HG03175 (cell line): ENCODE measurements around the gene DERL2.

Experiments
- ATAC-seq: cut with Tn5 transposase; IDR thresholded peaks from one replicate; pipeline ENCODE4 v1.9.1; 2021; ENCODE audit warnings: mild to moderate bottlenecking, moderate library complexity; ENCODE audit not compliant: unreplicated experiment

Gene DERL2

DNA sequence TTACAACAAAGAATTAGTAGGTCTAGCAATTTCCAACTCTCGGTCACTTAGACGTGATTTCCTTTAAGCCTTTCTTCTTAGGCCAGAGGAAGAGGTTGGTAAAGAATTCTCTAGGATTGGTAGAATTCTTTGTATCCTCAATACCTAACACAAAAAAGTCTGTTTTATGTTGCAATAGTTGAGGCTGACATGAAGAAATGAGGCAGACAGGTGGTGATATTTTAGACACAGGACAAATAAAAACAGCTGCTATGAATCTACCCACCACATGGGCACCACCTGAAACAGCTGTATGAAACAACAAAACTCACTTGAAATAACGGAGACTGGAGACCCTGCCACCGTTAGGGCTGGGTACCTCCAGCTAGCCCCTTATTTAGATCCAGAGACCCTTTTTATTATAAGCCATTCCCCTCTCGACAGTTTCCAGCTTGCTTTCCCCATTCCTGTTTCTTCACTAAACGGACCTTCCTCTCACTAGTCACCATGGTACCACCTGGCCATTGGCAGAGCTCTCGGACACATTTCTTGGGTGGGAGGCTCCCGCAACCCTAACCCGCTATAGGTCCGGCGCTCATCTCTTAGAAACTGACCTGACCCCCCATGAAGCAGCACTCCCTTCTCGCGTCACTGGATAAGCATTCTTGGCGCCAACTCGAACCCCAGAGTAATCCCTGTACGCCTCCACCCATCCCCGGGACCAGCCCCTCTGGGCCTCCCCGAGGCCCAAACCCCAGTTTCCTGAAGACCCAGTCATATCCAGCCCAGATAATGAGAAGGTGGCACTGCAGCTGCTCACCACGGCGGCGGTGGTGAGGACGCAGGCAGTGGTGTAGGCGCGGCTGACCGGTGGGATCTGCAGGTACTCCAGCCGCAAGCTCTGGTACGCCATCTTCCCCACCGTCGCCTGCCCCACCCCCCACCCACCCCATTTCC lies at the start of gene DERL2:
DERL2 (minus strand) TSS at position 909 of the 936 bp plus-strand sequence; CDS start at position 892, 17 bp downstream.
- ATAC-seq = peak; percentile 21

- ATAC-seq = no peak
Observed at GRCh38 chr17:5535436-5535835, 49.5 kb upstream of the DERL2 start.

DNA sequence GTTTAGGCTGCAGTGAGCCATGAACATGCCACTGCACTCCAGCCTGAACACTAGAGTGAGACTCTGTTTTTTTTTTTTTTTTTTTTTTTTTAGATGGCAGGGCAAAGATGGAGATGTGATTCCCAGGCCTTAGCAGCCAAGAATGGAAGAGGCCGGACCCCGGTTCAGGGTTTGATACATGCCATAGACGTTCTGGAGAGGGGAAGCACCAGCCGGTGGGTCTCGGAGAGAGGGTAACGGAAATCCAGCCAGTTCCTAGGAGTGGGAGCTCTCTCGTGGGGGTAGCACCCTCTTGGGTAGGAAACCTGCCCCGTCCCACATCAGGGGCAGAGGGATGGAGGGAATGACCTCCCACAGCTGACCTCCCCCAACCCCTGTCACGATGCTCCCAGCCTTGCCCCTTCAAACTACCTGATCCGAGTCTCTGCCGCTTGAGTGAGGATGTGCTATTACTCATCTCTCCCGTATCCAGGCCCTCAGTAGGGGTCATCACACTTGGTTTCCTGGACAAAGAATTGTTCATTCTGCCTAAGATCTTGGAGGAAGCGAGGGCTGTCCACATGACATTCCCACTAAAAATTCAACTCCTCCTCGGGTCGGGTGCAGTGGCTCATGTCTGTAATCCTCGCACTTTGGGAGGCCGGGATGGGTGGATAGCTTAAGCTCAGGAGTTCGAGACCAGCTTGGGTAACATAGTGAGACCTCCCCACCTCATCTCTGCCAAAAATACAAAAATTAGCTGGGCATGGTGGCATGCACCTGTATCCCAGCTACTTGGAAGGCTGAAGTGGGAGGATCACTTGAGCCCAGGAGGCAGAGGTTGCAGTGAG lies 47.7 kb upstream of the DERL2 start:
- ATAC-seq = no peak

- no peak for ATAC-seq
Observed at GRCh38 chr17:5532581-5532980, 46.6 kb upstream of the DERL2 start.

GRCh38 chr17:5531085-5531418 lies 45.1 kb upstream of the DERL2 start:
- ATAC-seq = no peak

DNA sequence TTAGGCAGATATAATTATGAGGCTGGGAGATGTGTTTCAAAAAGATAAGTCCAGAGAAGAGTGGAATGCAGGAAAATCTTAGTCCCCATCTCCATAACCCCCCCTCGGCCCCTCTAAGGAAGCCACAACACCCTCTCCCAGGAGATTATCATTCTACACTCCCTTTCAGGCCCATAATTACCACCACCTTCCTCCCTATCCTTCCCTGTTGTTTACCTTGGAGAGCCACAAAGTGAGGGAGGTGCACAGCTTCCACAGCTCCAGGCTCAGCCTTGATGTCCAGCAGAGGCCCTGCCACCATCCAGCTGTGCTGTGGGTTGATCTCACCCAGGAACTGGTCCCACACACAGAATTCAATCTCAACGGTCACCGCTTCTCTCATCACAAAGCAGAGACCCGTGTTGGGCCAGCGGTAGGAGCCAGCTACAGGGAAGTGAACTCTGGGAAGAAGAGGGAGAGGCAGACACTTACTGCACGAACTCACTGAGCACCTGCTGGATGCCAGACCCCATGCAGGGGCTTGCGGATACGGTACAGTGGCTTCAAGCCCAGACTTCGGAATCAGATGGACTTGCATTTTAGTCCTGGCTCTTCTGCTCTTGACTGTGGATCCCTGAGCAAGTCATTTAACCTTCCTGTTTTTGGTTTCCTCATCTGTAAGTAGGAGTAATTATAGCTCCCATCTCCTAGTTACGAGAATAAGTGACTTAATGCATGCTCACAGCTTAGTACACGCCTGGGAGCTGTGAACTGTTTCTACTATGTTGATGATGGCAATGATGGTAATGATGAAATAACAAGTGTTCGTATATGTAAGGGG lies 44.5 kb upstream of the DERL2 start:
- ATAC-seq = no peak

DNA sequence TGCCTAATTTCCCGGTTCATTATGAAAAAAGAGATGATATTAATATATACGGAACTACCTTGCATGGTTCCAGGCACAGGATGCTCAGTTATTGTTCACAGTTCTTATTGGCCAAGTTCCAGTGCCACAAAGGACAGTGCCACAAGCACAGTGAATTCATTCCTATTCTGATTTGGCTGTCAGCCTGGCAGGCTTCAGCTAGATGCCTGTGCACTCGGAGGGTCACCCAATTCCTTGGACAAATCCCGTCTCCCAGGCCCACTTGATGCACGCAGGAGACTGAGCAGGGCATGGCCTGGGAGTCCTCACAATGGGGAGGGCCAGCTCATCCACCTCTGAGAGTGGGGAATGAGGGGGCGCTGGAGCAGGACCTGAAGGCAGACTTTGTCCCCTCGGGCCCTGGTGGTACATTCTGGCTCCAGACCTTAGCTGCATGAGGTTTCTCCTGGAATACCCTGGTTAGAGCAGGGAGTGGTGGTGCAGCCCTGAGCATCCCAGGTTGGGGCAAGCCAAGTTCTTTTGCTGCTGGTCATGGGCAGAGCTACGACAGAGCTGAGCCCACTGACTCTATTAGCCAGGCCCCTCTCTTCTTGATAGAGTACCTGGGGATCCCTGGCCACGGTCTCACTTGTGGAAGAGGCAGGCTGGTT lies 41.7 kb upstream of the DERL2 start:
- no peak for ATAC-seq

DNA sequence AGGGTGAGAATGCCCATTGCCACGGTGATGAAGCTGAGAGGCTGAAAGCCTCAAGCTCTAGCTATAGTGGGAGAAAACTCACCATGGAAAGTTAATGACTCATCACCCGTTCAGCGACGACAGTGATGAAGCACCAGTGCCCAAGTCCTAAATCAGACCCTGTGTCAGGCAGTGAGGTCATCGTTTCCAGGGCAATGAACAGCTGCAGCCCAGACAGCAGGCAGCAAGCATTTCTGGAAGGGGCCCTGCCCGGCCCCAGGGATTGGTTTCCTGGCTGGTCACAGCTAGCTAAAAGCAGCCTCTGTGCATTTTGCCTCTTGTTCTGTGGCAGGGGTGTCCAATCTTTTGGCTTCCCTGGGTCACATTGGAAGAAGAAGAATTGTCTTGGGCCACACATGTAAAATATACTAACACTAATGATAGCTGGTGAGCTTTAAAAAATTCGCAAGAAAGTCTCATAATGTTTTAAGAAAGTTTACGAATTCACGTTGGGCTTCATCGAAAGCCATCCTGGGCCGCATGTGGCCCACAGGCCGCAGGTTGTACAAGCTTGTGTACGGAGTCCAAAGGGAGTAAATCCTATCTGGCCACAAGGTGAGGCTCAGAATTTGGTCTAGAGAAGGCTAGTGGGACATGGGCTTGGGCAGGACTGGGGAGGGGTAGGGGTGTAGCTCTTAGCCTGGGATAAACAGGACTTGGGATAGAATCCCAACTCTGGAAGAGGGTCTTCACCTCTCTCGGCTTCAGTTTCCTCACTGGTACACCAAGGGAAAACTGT lies 41.0 kb upstream of the DERL2 start:
- no peak for ATAC-seq

DNA sequence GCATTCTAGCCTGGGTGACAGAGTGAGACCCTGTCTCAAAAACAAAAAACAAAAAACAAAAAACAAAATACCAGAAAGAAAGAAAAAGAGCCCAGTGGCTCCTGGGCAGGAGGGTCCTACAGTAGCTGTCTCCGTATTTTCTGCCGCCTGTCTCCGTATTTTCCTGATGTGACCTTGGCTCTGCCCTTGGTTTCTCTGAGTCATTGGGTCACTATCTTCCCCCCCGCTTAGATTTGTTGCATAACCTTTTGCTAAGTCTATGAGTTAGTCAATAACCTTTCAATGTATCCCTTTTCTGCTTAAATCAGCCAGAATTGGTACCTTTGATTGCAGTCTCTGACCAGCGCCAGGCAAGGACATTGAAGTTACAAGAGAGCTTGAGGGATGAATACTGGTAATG lies 37.3 kb upstream of the DERL2 start:
- ATAC-seq = no peak

DNA sequence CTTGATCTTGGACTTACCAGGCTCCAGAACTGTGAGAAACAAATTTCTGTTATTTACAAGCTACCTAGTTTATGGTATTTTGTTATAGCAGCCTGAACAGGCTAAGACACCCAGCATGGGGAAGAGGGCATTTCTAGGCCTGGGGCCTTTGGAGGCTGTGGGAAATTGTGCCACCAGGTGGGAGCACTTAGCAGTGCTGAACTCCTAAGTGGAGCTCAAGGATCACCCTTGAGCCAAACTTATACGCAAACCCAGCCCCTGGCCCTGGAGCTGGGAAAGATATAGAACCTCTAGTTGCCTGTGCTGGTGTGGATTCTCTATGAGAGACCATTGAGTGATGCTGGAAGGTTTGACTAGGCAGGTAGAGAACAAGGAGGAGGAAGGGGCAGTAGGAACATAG lies 36.5 kb upstream of the DERL2 start:
- ATAC-seq = no peak

GRCh38 chr17:5516060-5516792 lies 30.2 kb upstream of the DERL2 start:
- ATAC-seq = no peak

- no peak for ATAC-seq
Observed at GRCh38 chr17:5514976-5515375, 29.0 kb upstream of the DERL2 start.

DNA sequence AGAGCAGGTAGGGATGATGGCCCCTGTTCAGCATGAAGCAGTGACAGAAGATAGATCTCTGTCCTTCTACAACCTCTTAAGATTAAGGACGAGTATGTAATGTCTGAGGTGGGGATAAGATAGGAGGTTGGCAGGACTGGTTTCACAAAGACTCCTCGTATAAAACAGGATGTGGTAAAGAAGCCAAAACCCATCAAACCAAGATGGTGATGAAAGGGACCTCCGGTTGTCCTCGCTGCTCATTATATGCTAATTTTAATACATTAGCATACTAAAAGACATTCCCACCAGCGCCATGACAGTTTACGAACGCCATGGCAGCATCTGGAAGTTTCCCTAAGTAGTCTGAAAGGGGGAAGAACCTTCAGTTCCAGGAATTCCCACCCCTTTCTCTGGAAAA lies 27.6 kb upstream of the DERL2 start:
- no peak for ATAC-seq

DNA sequence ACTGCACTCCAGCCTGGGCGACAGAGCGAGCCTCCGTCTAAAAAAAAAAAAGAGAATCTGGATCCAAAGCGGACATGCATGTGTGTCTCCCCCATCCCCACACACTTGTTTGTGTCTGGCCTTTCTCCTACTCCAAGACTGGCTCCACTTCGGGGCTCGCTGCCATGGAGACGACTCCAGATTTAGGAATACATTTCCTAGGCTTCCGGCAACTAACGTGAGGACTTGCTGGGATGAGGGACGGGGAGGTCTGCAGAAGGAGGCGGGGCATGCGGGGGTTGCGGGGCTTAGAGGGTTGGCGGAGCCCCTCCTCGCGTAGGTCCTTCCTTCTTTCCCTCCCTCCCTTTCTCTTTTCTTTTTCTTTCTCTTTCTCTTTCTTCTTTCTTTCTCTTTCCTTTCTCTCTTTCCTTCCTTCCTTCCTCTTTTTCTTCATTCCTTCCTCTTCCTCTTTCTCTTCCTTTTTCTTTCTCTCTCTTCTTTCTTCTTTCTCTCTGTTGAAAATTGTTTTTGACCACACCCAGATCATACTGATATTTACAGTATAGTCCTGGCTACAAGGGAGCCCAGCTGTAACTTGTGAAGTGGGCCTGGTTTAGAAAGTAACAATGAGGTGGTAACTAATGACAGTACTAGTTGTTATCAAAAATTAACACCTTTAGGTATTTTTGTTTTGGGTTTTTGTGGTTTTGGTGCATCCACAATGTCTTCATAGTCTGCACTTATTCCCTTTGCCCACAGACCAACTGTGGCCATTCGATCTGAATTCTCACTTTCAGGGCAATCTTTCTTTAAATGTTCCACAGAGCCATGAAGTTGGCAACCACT lies 25.6 kb upstream of the DERL2 start:
- no peak for ATAC-seq

DNA sequence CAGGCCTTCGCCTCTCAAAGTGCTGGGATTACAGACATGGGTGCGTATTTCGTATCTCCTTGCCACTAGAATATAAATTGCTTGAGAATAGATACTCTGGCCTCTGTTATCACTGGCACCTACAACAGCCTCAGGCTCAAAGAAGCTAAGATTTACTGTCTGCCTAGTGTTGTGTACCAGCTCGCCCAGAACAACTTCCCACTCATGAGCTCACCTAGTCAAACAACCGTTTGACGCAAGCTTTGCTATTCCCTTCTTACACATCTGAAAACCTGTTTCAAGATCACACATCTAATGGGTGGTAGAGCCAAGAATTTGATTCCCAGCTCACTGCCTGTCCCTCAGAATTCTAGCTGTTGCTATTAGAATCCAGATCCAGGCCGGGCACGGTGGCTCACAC lies 24.8 kb upstream of the DERL2 start:
- ATAC-seq = no peak

DNA sequence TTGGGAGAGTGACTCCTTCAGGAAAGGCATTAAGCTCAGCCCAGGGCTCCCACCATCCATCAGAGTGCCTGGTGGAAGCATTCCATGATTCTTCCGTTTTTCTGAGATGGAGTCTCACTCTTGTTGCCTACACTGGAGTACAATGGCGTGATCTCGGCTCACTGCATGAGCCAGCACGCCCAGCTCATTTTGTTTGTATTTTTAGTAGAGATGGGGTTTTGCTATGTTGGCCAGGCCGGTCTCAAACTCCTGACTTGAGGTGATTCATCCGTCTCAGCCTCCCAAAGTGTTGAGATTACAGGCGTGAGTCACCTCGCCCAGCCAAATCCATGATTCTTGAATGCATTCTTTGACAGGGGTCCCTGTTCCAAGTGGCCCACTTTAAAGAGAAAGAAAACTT lies 23.5 kb upstream of the DERL2 start:
- no peak for ATAC-seq

GRCh38 chr17:5508810-5509209 lies 22.8 kb upstream of the DERL2 start:
- ATAC-seq = no peak

DNA sequence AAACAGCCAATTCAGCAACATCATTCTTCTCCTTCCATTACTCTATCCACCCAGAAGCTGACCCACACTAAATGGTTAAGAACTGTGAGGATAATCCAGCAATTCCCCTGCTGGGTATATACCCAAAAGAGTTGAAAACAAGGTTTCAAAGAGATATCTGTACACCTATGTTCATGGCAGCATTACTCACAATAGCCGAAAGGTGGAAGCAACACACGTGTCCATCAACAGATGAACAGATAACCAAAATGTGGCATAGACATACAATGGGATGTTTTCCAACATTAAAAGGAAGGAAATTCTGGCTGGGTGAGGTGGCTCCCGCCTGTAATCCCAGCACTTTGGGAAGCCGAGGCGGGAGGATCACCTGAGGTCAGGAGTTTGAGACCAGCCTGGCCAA lies 20.3 kb upstream of the DERL2 start:
- ATAC-seq = no peak
